Sigmoid colon (tissue), 4 donors: Measurements from ENCODE around the gene USP16.

Experiments used
- CTCF ChIP-seq, 4 experiments: fragments of 450-650 bp in 3 of 4; fragments of 200-600 bp in 1 of 4; IDR thresholded peaks; one replicate each; pipeline ENCODE4 v1.5.1; 2016 to 2019; ENCODE audit warnings: antibody characterized with exemption in 4 of 4, mild to moderate bottlenecking in 3 of 4, moderate library complexity in 2 of 4
- EP300 ChIP-seq, 4 donors: sonication (generic); formaldehyde crosslinking; IDR thresholded peaks; one replicate each; pipeline ENCODE4 v1.6.1; 2017; ENCODE audit warnings: antibody characterized with exemption in 4 of 4
- POLR2A ChIP-seq, 2 donors: fragments of 450-650 bp; IDR thresholded peaks; one replicate each; pipeline ENCODE4 v1.6.1; 2016; ENCODE audit warnings: antibody characterized with exemption in 2 of 2, mild to moderate bottlenecking in 2 of 2, moderate library complexity in 2 of 2
- POLR2AphosphoS5 ChIP-seq, 4 donors: sonication (generic); formaldehyde crosslinking; IDR thresholded peaks; one replicate each; pipeline ENCODE4 v1.6.1; 2017; ENCODE audit warnings: antibody characterized with exemption in 4 of 4

- no peak for TF ChIP-seq POLR2A (IDR thresholded peaks at IDR 0.05)
- no peak for TF ChIP-seq CTCF (IDR thresholded peaks at IDR 0.05)
- no peak for TF ChIP-seq EP300 (IDR thresholded peaks at IDR 0.05)
- no peak for TF ChIP-seq POLR2AphosphoS5 (IDR thresholded peaks at IDR 0.05)
These were observed 41.8 kb upstream of the USP16 start for GRCh38 chr21:28982637-28983036.
